GM21825 (cell line): ENCODE results near the gene TFRC.
"Not testable (repeated sequence)": the region's sequence is repeated elsewhere in the genome, so short reads cannot be mapped to it uniquely, and the experiment has no call there.

Experiments
- ATAC-seq: cut with Tn5 transposase; IDR thresholded peaks from one replicate; pipeline ENCODE4 v1.9.1; 2021; ENCODE audit warnings: mild to moderate bottlenecking, moderate library complexity; ENCODE audit not compliant: unreplicated experiment

The TFRC gene

DNA sequence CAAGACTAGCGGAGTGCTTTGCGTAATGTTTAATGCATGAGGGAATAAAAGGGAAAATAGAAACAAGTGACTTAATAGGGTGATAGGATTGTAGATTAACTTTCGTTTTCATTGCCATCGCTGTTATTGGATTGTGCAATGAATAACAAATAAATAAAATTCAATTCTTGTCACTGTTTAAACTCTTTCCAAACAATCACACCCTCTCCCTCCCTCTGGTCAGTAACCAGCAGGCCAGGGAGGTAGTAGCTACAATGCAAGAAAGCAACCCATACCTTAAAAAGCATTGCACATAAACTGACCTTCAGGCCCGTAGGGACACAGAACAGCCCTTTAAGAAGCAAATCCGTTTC, 705 bp upstream of the TFRC start:
- no peak for ATAC-seq

GRCh38 chr3:196081002-196081833, 672 bp downstream of the TFRC start:
- ATAC-seq, result peak; percentile 35

DNA sequence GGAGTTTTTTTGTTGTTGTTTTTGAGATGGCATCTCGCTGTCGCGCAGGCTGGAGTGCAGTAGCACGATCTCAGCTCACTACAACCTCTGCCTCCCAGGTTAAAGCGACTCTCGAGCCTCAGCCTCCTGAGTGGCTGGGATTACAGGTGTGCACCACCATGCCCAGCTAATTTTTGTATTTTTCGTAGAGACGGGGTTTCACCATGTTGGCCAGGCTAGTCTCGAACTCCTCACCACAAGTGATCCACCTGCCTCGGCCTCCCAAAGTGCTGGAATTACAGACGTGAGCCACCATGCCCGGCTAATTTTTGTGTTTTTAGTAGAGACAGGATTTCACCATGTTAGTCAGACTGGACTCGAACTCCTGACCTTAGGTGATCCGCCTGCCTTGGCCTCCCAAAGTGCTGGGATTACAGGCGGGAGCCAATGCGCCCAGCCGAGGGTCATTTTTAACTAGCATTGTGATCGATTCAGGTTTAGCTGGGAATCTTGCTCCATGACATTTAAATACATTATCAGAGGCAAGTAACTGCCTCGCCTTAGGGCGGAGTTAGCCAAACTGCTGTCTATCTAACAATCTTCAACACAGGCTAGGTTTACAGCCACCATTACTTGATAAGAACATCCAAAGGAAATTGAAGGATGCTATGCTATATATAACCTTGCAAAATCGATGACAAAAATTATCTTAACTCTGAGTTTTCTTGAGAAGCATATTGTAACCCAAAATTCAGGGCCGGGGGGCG, 1.6 kb downstream of the TFRC start:
- ATAC-seq, result not testable (repeated sequence)

- ATAC-seq, result no peak
Observed at GRCh38 chr3:196079682-196080081, 2.2 kb downstream of the TFRC start.

DNA sequence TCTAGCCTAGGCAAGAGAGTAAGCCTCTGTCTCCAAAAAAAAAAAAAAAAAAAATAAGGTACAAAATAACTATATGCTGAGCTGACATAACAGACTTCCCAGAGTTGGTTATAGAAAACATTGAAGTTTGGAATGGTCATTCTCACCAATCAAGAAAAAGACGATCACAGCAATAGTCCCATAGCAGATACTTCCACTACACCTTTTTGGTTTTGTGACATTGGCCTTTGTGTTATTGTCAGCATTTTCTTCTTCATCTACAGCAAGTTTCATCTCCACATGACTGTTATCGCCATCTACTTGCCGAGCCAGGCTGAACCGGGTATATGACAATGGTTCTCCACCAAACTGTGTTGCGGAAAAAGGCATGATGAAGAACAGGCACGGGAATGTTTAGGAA, 6.9 kb downstream of the TFRC start:
- ATAC-seq, result no peak

- peak; percentile 62 for ATAC-seq
Observed at GRCh38 chr3:196073255-196073753, 8.6 kb downstream of the TFRC start.

GRCh38 chr3:196072313-196072712, 9.6 kb downstream of the TFRC start:
- ATAC-seq, result no peak

- not testable (repeated sequence) for ATAC-seq
Observed at GRCh38 chr3:196068812-196069211, 13.1 kb downstream of the TFRC start.

DNA sequence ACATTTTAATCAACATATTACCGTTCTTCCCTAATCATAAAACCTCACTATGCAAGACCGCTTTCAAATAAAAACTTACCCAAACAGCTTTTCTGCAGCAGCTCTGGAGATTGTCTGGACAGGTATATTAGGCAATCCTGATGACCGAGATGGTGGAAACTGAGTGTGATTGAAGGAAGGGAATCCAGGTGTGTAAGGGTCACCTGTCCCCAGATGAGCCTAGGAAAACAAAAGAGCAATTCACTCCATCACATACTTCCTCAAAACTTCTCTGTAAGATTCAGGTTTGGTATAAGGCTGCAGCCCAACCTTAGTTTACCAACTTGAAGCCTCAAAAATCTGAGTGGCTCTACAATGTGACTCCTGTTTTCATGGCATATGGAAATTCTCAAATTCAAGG, 14.5 kb downstream of the TFRC start:
- no peak for ATAC-seq

GRCh38 chr3:196063971-196064370, 17.9 kb downstream of the TFRC start:
- ATAC-seq, result no peak

- no peak for ATAC-seq
Observed at GRCh38 chr3:196063456-196063855, 18.4 kb downstream of the TFRC start.

GRCh38 chr3:196063049-196063448, 18.8 kb downstream of the TFRC start:
- no peak for ATAC-seq

DNA sequence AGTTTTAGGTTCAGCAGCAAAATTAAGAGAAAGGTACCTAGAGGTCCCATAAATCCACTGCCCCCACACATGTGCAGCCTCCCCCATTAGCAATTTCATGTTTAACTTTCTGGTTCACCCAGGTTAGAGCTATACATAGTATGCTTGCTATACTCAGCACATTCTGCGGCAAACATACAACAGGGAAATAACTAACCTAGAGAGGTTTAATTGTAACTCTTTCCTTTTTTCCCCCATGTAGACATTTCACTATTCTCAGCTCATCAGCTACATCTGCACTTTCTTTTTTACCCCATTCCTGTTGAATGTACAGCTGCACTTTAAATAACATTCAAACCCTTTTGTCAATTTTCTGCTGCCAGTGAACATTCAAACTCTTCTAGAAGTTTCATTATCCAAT, 21.1 kb downstream of the TFRC start:
- ATAC-seq, result no peak

- no peak for ATAC-seq
Observed at GRCh38 chr3:196057760-196058331, 24.0 kb downstream of the TFRC start.

GRCh38 chr3:196056371-196056770, 25.5 kb downstream of the TFRC start:
- ATAC-seq, result not testable (repeated sequence)

GRCh38 chr3:196055683-196056270, 26.1 kb downstream of the TFRC start:
- ATAC-seq, result no peak

DNA sequence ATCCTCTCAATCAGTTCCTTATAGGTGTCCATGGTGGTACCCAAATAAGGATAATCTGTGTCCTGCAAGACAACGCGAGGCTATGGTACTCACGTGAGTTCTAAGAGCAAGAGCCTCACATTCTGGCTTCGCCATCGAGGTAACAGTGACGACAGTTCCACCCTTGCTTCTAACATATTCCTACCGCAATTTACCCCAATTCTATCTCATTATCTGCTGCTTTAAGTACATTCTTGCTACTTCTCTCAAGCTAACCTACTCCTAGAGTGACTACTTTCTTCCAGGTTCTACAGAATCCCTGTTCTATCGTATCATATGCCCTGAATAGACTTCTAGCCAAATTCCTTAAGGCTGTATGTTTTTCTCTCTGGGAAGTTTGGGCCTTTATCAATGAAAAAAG, 26.6 kb downstream of the TFRC start:
- ATAC-seq, result no peak

DNA sequence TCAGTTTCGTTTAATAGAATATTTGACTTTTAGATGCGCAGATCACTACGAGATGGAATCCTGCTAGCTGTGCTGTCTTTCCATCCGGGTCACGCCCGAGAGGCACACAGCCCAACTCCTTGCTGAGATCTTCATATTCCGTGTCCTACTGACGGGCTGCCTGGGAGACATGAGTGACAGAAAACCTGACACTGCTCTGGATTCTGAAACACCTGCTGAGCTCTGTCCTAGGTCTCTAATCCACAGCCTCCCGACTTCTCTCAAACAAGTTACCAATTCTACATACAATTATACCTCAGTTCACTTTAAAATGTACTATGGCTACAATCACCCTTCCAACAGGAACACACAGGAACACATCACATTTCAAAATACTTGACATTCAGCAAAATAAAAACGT, 27.2 kb downstream of the TFRC start:
- ATAC-seq, result no peak

DNA sequence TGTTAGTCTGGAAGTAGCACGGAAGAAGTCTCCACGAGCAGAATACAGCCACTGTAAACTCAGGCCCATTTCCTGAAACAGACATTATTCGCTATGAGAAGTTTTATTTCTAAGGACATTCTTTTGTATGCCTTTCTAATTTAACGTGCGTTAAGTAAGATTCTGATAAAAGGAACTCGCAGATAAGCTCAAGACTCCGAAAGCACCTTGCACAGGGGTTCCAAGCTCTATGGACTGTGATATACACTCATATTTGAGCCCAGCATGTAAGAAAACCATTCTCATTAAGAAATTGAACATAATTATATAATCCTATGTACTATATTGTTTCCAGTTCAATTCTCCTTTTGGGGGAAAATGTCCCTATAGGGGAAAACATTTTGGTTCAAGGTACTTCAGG, 28.4 kb downstream of the TFRC start:
- ATAC-seq, result no peak

- no peak for ATAC-seq
Observed at GRCh38 chr3:196051282-196052076, 30.4 kb downstream of the TFRC start.

- ATAC-seq, result no peak
Observed at GRCh38 chr3:196050597-196050996, 31.3 kb downstream of the TFRC start.
